ENCODE data around the gene AP1S3. TPM values are rescaled to one million over a fixed set of nuclear protein-coding genes. Genes with fewer than 3 reads are reported as not detected.
"Not testable (repeated sequence)": the region's sequence is repeated elsewhere in the genome, so short reads cannot be mapped to it uniquely, and the experiment has no call there.

AP1S3 gene
- total RNA-seq (2014; rRNA removed; shearing (Covaris generic)), result 8.9 and 27.7 TPM in 2 replicates

DNA sequence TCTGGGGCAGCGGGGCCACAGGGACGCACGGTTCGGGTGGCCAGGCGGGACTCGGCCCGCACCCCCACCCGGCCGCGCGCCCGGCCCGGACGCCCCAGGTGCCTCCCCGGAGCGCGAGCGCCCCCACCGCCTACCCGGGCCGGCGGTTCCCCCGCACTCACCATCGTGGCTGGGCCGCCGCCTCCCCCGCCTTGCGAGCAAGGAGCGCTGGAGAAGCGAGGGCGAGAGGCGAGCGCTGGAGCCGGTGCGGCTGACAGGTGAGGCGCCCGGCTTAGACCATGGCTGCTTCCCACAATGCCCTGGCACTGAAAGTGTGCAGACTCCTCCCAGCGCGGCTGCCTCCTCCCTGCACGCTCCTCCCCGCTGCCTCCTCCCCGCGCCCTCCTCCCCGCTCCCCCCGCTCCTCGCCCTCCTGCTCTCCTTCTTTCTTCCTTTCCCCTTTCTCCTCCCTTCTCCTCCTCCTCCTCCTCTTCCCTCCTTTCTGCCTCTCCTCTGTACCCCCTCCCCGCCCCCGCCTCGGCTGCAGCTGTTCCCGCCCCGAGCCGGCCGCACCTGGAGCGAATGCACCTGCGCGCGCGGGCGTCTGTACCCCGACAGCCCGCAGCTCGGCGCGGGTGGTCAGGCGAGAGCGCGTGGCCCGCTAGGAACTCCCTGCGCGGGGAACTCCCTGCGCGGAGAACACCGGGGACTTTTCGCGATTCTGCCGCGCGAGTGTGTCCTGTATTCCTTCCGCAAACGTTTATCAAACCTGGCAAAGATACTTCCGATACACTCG lies at the start of gene AP1S3:
TSS of gene AP1S3 (minus strand) at position 296 of the 775 bp plus-strand sequence. CDS start at position 164, 132 bp downstream.
- DNase-seq (ENCODE audit: low spot score), result peak; percentile 66

DNA sequence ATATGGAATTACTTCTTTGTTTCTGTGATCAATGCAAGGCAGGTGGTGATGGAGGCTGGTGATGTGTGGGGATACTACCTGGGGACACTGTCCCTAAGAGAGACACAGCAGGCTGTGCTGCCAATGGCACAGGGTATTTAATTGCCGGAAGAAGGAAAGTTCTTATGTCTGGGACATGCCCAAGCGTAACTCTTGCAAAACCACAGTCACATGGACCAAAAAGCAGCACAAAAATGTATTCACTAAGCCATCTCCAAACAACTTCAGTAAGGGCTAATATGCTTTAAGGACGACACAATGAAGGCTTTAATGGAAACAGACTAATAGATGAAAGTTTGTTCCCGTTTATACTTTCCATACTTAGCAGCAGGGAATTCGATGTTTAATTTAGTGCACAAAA lies 49.7 kb upstream of the AP1S3 start:
- DNase-seq (ENCODE audit: low spot score), result no peak

DNA sequence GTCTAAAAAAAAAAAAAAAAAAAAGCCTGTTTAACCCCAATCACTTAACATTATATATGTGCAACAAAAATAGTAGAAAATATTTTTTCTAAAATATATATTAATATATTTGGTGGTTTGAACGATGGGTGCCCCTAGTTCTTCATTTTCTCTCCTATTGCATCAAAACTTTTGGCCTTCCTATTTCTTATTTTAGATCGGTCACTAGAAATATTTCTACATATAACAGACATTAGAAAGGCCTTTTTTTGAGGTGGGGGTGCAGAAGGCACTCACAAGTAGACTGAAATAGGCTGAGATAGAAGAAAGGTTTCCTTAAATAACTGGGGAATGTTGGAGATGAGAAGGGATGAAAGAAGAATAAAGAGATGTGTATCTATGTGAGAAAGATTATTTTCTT lies 49.3 kb upstream of the AP1S3 start:
- no peak for DNase-seq (ENCODE audit: low spot score)

DNA sequence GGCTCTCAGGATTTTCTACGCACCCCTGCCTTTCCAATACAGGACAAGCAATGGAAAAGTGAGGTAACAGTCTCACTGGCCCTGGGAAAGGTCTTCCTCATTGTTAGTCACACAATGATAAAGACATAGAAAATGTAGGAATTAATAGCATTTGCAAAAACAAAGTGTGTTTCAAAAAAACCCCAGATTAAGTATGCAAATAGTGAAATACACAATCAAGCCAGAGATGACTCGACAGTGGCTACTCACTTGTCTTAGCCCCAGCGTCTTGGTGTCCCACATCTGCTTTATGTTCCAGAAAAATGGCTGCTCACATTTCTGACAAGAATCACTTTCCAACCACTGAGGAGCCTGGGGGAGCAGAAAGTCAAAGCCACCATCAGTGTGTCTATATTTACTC lies 47.0 kb upstream of the AP1S3 start:
- no peak for DNase-seq (ENCODE audit: low spot score)

DNA sequence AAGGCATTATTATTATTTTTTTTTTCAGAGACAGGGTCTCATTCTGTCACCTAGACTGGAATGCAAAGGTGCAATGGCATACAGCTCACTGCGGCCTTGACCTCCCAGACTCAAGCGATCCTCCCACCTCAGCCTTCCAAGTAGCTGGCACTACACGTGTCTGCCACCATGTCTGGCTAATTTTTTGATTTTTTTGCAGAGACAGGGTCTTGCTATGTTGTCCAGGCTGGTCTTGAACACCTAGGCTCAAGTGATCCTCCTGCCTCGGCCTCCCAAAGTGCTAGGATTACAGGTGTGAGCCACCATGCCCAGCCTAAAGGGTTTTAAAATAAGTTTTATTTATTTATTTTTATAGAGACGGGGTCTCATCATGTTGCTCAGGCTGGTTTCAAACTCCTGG lies 45.3 kb upstream of the AP1S3 start:
- no peak for DNase-seq (ENCODE audit: low spot score)

DNA sequence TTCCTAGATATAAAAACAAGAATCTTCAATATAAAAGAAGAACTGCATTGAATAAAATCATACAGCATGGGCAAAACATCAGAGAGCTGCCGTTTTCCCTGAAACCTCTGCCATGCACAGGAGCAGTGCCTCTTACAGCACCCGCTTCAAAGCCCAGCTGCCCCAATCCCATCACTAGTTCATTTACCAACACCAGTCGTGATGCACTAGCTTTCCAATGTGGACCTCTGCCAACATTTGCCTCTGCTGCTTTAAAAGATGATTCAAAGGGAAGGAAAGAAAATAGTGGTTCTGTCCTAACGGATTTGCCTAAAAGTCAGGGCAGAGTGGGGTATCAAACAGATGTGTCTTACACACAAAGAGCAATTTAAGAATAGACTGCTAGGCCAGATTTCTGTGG lies 43.4 kb upstream of the AP1S3 start:
- no peak for DNase-seq (ENCODE audit: low spot score)

DNA sequence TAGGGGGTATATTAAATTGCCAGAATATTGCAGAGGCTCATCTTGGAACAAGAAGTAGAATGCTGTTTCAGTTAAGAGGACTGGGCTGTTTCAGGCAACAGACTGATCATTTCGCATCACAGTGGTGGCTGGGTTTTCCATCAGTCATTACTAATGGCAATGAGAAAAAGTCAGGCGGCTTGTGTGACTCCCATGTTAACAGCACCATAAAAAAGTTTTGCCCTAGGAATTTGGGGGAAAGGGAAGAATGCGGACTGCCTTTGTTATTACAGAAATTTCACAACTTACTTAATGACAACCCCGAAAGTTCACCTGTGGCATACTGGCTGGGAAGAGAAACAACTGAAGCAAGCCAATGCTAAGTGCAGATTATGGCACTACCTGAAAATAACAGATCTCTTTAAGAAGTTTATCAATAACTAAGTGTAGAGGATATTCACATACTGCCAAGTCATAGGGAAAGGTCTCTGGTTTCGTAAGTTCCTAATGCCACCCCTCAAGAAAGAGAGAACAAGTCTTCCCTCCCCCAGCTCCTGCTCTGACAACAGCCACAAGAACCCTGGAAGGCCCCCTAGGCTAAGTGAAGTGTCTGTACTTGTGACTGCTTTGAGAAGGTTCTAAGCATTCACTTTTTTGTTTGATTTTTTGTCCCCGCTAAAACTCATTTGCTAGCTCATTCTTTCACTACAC lies 40.5 kb upstream of the AP1S3 start:
- DNase-seq (ENCODE audit: low spot score), result no peak

DNA sequence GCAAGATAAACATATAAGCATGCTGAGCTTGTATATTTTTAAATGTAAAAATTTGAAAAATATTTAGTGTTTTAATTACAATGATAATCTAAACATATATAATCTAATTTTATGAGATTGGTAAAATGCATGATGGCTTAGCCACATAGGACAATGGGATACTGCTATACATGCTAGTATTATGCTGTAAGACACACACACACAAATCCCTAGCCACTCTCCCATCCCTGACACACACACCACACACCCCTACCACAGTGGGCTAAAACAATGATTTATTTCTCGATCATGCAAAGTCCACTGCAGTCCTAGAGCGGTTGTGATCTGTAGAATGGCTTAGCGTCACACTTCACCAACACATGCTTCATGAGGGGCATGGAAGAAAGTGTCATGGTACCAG lies 36.3 kb upstream of the AP1S3 start:
- DNase-seq (ENCODE audit: low spot score), result no peak

DNA sequence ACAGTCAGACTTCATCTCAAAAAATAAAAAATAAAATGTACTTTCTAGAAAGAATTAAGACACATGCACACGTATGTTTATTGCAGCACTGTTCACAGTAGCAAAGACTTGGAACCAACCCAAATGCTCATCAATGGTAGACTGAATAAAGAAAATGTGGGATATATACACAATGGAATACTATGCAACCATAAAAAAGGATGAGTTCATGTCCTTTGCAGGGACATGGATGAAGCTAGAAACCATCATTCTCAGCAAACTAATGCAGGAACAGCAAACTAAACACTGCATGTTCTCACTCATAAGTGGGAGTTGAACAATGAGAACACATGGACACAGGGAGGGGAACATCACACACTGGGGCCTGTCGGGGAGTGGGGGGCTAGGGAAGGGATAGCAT lies 35.4 kb upstream of the AP1S3 start:
- not testable (repeated sequence) for DNase-seq (ENCODE audit: low spot score)

DNA sequence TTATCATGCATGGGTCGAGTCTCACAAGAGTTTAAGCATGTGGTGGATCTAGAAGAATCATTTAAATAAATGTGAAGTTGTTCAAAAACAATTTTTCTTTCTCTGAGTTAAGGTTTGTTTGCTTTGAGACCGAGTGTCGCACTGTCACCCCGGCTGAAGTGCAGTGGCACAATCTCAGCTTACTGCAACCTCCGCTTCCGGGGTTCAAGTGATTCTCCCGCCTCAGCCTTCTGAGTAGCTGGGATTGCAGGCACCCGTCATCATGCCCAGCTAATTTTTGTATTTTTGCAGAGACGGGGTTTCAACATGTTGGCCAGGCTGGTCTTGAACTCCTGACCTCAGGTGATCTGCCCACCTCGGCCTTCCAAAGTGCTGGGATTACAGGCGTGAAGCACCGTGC lies 34.3 kb upstream of the AP1S3 start:
- not testable (repeated sequence) for DNase-seq (ENCODE audit: low spot score)

DNA sequence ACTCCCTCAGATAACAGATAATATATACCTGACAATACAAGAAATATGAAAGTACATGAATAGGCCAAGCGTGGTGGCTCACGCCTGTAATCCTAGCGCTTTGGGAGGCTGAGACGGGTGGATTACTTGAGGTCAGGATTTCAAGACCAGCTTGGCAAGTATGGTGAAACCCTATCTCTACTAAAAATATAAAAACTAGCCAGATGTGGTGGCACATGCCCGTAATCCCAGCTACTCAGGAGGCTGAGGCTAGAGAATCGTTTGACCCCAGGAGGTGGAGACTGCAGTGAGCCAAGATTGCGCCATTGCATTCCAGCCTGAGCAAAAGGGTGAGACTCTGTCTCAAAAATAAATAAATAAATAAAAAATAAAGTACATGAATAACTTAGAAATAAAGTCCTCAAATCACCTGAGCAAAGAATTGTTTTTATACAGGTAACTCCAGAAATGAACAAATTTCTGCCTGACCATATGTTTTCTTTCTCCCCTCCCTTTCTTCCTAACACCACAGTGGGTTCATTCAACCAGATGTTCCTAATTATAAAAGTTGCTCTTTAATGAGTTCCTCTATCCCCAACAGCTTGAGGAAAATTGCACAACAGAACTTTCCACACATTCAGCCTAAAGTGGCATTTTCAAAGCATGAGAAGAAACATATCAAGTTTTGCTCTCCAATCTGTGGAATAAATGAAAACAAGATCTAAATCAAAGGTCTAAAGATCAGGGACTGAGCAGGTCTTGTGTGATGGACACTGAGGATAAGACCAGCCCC lies 33.6 kb upstream of the AP1S3 start:
- no peak for DNase-seq (ENCODE audit: low spot score)

DNA sequence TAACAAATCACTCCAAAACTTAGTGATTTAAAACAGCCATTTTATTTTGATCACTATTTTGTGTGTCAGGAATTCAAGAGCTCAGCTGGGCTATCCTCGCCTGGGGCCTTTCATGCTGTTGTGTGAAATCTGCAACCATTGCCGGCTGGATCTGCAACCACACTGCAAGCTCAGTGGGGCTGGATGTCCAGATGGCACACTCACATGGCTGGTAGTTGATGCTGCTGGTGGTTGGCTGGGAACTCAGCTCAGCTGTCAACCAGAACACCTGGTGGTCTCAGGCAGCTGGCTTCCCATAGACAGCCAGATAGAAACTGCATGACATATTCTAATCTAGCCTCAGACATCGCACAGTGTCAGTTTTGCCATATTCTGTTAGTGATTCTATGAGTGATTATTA lies 30.6 kb upstream of the AP1S3 start:
- DNase-seq (ENCODE audit: low spot score), result no peak

DNA sequence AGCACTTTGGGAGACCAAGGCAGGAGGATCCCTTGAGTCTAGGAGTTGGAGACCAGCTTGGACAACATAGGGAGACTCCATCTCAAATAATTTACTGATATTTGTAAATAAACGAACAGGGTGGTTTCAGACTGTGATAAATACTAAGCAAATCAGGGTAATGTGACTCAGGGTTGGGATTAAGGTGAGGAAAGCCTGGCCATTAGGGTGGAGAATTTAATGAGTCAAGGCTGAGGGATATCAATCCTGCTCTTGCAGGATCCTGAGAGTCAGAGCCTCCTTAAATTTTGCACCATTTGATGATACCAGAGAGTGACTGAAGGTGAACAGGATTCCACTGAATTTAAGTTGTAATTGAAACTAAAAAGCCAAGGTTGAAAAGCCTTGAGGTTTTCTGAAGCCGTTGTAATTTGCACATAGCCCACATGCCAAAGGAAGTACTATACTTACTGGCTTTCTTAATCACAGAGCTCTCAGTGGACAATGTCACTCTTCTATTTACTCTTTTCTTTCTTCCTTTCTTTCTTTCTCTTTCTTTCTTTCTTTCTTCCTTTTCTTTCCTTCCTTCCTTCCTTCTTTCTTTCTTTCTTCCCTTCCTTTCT lies 28.6 kb upstream of the AP1S3 start:
- no peak for DNase-seq (ENCODE audit: low spot score)

DNA sequence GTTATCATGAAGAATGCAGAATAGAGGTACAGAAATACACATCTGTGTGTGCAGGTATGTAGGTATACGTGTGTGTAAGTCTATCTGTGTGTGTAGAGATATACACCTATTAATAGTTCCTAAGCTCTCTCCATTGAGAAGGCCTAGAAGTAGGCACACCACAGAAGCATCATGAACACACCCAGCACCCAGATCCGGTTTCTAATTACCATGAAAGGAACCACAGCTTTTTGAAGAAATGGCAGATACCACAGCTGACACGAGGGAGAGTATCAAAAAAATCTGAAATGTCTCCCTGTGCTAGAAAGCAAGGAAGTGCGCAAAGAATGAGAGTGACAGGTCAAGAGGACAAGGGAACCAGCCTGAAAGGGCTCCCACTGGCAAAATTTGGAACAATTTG lies 27.7 kb upstream of the AP1S3 start:
- DNase-seq (ENCODE audit: low spot score), result no peak

DNA sequence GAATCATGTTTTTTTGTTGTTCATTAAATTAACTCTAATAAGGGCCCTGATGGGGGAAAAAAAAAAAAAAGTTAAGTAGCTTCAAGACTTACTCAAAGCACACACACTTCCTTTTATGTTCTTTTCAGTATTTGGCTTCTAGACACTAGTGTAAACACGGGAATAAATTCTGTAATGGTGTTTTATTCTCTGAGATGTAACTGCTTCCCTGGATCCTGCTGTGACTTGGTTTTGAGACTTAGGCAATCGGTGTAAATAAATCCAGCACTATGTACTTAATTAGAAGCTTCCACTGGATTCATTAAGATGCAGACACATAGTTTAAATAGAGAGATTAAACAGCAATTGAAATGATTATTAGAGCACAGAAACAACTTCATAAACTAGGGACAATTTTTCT lies 26.1 kb upstream of the AP1S3 start:
- no peak for DNase-seq (ENCODE audit: low spot score)

DNA sequence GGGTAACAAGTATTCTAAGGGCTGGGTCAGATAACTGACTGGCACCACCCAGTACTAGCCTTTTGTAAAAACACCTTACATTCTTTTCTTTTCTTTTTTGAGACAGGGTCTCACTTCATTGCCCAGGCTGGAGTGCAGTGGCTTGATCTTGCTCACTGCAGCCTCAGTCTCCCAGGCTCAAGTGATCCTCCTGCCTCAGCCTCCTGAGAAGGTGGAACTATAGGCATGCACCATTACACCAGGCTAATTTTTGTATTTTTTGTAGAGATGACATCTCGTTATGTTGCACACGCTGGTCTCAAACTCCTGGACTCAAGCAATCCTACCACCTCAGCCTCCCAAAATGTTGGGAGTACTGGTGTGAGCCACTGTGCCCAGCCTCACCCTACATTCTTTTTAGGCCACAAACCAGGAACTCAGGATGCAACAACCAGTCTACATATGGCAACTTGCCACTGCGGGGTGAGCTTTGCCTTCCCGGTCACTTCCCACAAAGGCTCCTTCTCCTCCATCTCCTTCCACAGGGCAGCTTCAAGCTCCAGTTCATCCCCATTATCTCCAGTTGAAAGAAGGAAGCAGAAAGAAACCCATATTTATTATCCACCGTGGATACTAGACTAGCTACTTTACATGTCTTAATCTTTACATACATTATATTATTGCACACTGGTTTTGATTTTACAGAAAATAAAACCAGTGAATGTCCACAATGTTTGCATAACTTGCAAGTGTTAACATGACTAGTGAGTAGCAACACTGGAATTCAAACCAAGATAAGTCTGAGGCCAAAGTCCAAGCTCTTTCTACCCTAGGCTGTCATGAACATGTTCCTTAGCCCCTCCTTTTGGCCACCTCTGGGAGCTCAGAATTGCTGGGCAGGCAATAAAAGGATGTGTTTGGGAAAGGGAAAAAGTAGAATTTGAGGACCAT lies 23.7 kb upstream of the AP1S3 start:
- peak; percentile 86 for DNase-seq (ENCODE audit: low spot score)

DNA sequence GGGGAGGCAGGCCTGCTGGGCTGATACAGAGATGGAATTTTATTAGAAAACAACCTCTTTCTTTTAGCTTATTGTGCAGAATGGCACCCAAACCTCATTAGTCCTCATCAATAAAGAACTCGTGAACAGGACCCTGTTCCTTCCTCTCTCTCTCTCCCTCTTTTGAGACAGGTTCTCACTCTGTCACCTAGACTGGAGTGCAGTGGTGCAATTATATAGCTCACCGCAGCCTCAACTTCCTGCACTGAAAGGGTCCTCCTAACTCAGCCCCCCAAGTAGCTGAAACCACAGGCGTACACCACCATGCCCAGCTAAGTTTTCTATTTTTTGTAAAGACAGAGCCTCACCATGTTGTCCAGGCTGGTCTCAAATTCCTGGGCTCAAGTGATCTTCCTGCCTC lies 21.7 kb upstream of the AP1S3 start:
- no peak for DNase-seq (ENCODE audit: low spot score)

DNA sequence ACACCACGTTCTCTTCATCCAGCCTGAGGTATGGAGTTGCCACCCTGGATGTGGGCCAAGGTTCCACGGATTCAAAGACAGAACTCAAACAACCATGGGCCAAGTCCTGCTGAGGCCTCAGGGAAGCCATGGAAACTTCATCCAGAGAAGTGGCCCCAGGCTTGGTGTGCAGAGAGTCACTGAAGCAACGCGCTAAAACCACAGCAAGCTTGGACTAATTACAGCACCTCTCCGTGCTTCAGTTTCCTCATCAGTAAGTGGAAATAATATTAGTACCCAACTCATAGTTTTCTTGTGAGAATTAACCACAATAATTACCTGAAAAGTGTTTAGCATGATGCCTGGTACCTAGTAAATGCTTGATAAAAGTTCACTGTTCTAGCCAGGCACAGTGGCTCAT lies 19.2 kb upstream of the AP1S3 start:
- DNase-seq (ENCODE audit: low spot score), result no peak

DNA sequence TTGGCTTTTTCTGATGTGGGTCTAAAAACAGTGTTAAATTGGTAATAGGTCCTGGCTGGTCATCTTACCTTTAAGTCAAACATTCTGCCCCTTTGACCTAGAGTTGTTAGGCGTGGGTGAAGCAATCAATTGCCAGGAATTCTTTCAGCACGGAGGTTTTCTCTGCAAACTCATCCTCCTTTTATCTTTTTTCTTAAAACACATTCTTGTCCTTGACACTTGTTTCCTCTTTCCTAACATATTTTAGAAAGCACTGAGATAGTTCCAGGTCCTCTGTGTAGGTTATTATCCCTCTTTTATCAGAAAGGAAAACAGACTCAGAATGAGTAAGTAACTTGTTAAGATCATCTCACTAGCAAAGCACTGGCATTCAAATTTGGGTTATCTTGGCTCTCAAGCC lies 18.6 kb upstream of the AP1S3 start:
- DNase-seq (ENCODE audit: low spot score), result no peak

DNA sequence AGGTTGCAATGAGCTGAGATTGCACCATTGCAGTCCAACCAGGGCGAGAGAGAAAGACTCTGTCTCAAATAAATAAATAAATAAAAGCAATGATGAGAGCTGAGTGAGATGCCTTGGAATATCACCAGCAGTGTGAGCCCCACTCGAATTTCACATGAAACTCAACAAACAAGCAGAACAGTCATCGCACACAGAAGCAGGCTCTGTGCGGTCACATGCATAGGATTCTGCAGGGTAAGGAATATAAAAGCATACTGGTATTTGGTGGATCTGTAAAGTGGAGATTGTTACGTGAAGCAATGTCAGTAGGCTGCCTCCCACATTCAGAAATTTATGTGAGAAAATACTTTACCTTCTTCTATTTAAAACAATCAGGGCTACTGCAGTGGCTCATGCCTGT lies 18.0 kb upstream of the AP1S3 start:
- no peak for DNase-seq (ENCODE audit: low spot score)

DNA sequence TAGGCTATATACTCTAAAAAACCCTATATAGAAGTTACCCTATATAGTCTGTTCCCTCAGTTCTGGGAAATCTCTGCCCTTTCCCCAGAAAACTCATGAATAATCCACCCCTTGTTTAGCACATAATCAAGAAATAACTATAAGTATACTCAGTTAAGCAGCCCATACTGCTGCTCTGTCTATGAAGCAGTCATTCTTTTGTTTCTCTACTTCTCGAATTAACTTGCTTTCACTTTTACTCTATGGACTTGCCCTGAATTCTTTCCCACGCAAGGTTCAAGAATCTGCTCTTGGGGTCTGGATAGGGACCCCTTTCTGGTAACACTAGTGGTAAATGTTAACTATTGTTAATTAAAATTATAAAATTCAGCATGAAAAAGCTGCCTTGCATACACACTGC lies 17.4 kb upstream of the AP1S3 start:
- DNase-seq (ENCODE audit: low spot score), result no peak

All from A172 (cell line).